Mesendoderm (in vitro differentiated cells): ENCODE data around the gene LINC00305.

Experiments used
- DNase-seq: peaks from one replicate; pipeline ENCODE4 v3.0.0; 2013
- H2AK5ac ChIP-seq: 2 replicates; pipeline ENCODE4 v1.6.1; 2013; ENCODE audit warnings: low read length, inconsistent platforms
- H2BK120ac ChIP-seq: 2 replicates; pipeline ENCODE4 v1.6.1; 2013; ENCODE audit warnings: low read depth, mild to moderate bottlenecking, low read length, moderate library complexity, mixed read lengths
- H2BK15ac ChIP-seq: replicated peaks from 2 replicates; pipeline ENCODE4 v1.6.1; 2013; ENCODE audit warnings: low read depth, mild to moderate bottlenecking, moderate library complexity
- H2BK5ac ChIP-seq: 2 replicates; pipeline ENCODE4 v1.6.1; 2013; ENCODE audit warnings: low read length, inconsistent platforms
- H3K18ac ChIP-seq: 2 replicates; pipeline ENCODE4 v1.6.1; 2013; ENCODE audit warnings: mild to moderate bottlenecking, low read length, mixed read lengths
- H3K23ac ChIP-seq: one replicate; pipeline ENCODE4 v1.6.1; 2013; ENCODE audit warnings: low read length
- H3K27ac ChIP-seq: 2 replicates; pipeline ENCODE4 v1.5.1; 2013; ENCODE audit warnings: low read depth, mild to moderate bottlenecking, inconsistent platforms, low read length, moderate library complexity
- H3K27me3 ChIP-seq: 2 replicates; pipeline ENCODE4 v1.6.1; 2013; ENCODE audit warnings: low read length, control low read depth, mild to moderate bottlenecking, inconsistent platforms; ENCODE audit not compliant: insufficient read depth, poor library complexity
- H3K36me3 ChIP-seq: 2 replicates; pipeline ENCODE4 v1.6.1; 2013; ENCODE audit warnings: low read length, inconsistent platforms; ENCODE audit not compliant: control insufficient read depth, insufficient read depth
- H3K4ac ChIP-seq: one replicate; pipeline ENCODE4 v1.6.1; 2013; ENCODE audit warnings: low read depth, mild to moderate bottlenecking, low read length, moderate library complexity
- H3K4me1 ChIP-seq: 2 replicates; pipeline ENCODE4 v1.6.1; 2013; ENCODE audit warnings: low read depth, low read length, inconsistent platforms; ENCODE audit not compliant: control insufficient read depth
- H3K4me2 ChIP-seq: 2 replicates; pipeline ENCODE4 v1.6.1; 2013; ENCODE audit warnings: low read length
- H3K4me3 ChIP-seq: 2 replicates; pipeline ENCODE4 v1.5.1; 2013; ENCODE audit warnings: mild to moderate bottlenecking, low read length
- H3K56ac ChIP-seq: one replicate; pipeline ENCODE4 v1.6.1; 2013; ENCODE audit warnings: low read length
- H3K79me1 ChIP-seq: 2 replicates; pipeline ENCODE4 v1.6.1; 2013; ENCODE audit warnings: low read length, inconsistent platforms
- H3K79me2 ChIP-seq: 2 replicates; pipeline ENCODE4 v1.6.1; 2013; ENCODE audit warnings: mild to moderate bottlenecking, low read length; ENCODE audit not compliant: control insufficient read depth, insufficient read depth
- H3K9ac ChIP-seq: 2 replicates; pipeline ENCODE4 v1.6.1; 2013; ENCODE audit warnings: low read length, inconsistent platforms
- H4K5ac ChIP-seq: one replicate; pipeline ENCODE4 v1.6.1; 2013; ENCODE audit warnings: low read length
- H4K8ac ChIP-seq: one replicate; pipeline ENCODE4 v1.6.1; 2013; ENCODE audit warnings: low read depth, mild to moderate bottlenecking, control low read depth, low read length, moderate library complexity
- WGBS: extraction: QIAGEN DNeasy Blood & Tissue Kit; methylation state at CpG from one replicate; pipeline ENCODE4 v1.1.7; 2013; ENCODE audit warnings: low lambda C conversion rate, missing lambda C conversion rate; ENCODE audit not compliant: insufficient coverage; ENCODE audit errors: extremely low coverage; 5-methylcytosine and 5-hydroxymethylcytosine counted together

LINC00305 gene

GRCh38 chr18:64044616-64045015 is 104.3 kb downstream of the LINC00305 start:
- Histone ChIP-seq H3K79me2 (no peaks in the 10 kb centered on the region), H3K27me3 (no peaks in the 10 kb centered on the region), H3K18ac (no peak overlapping the region), H2BK120ac (no peak overlapping the region), H3K56ac (no peak overlapping the region), H2BK5ac (no peak overlapping the region), H4K5ac (no peak overlapping the region), H2AK5ac (no peak overlapping the region), H3K4me1 (no peaks in the 10 kb centered on the region), H3K36me3 (no peaks in the 10 kb centered on the region), H4K8ac (no peak overlapping the region), H3K23ac (no peak overlapping the region), H2BK15ac (no peak overlapping the region), H3K27ac (no peak overlapping the region), H3K4ac (no peak overlapping the region), H3K9ac (no peak overlapping the region), H3K4me2 (no peak overlapping the region), H3K79me1 (no peaks in the 10 kb centered on the region), H3K4me3 (no peak overlapping the region)
- no CpG with 5 or more reads among the region's 5 CpGs for WGBS
- no peak for DNase-seq

- H3K27ac ChIP-seq: no peak overlapping the region
- H3K9ac ChIP-seq: no peak overlapping the region
- no peak overlapping the region for H2AK5ac ChIP-seq
- no peaks in the 10 kb centered on the region for H3K79me2 ChIP-seq
- H2BK15ac ChIP-seq: no peak overlapping the region
- no peak overlapping the region for H3K4me2 ChIP-seq
- no peaks in the 10 kb centered on the region for H3K36me3 ChIP-seq
- H3K4me3 ChIP-seq: no peak overlapping the region
- no peak overlapping the region for H3K18ac ChIP-seq
- no peaks in the 10 kb centered on the region for H3K4me1 ChIP-seq
- H4K8ac ChIP-seq: no peak overlapping the region
- H3K4ac ChIP-seq: no peak overlapping the region
- no peak overlapping the region for H2BK120ac ChIP-seq
- no peaks in the 10 kb centered on the region for H3K79me1 ChIP-seq
- H4K5ac ChIP-seq: no peak overlapping the region
- H2BK5ac ChIP-seq: no peak overlapping the region
- DNase-seq: no peak
- H3K27me3 ChIP-seq: no peaks in the 10 kb centered on the region
- H3K23ac ChIP-seq: no peak overlapping the region
- no CpG with 5 or more reads among the region's 24 CpGs for WGBS
- no peak overlapping the region for H3K56ac ChIP-seq
Measured at GRCh38 chr18:64042728-64043358, 106.0 kb downstream of the LINC00305 start.

- Histone ChIP-seq H2BK120ac (no peak overlapping the region), H3K4me2 (no peak overlapping the region), H3K18ac (no peak overlapping the region), H4K8ac (no peak overlapping the region), H2AK5ac (no peak overlapping the region), H3K36me3 (no peaks in the 10 kb centered on the region), H4K5ac (no peak overlapping the region), H2BK5ac (no peak overlapping the region), H3K27ac (no peak overlapping the region), H3K23ac (no peak overlapping the region), H3K4ac (no peak overlapping the region), H3K79me1 (no peaks in the 10 kb centered on the region), H3K27me3 (no peaks in the 10 kb centered on the region), H3K56ac (no peak overlapping the region), H3K4me1 (no peaks in the 10 kb centered on the region), H3K4me3 (no peak overlapping the region), H3K9ac (no peak overlapping the region), H2BK15ac (no peak overlapping the region), H3K79me2 (no peaks in the 10 kb centered on the region)
- DNase-seq: peak; percentile 66
- no CpG with 5 or more reads among the region's 3 CpGs for WGBS
Measured at GRCh38 chr18:64037812-64038414, 111.0 kb downstream of the LINC00305 start.

GRCh38 chr18:64032312-64032711 is 116.6 kb downstream of the LINC00305 start:
- Histone ChIP-seq H3K9ac (no peak overlapping the region), H3K79me2 (no peaks in the 10 kb centered on the region), H4K5ac (no peak overlapping the region), H3K23ac (no peak overlapping the region), H3K56ac (no peak overlapping the region), H3K18ac (no peak overlapping the region), H3K79me1 (no peaks in the 10 kb centered on the region), H4K8ac (no peak overlapping the region), H3K4me3 (no peak overlapping the region), H3K4ac (no peak overlapping the region), H3K36me3 (no peaks in the 10 kb centered on the region), H3K27ac (no peak overlapping the region), H2BK120ac (no peak overlapping the region), H2BK5ac (no peak overlapping the region), H3K4me1 (no peaks in the 10 kb centered on the region), H3K4me2 (no peak overlapping the region), H2BK15ac (no peak overlapping the region), H3K27me3 (no peaks in the 10 kb centered on the region), H2AK5ac (no peak overlapping the region)
- DNase-seq: peak; percentile 12
- no CpG with 5 or more reads among the region's 6 CpGs for WGBS

GRCh38 chr18:64031411-64031810 is 117.5 kb downstream of the LINC00305 start:
- DNase-seq: no peak
- H4K5ac ChIP-seq: no peak overlapping the region
- no peaks in the 10 kb centered on the region for H3K79me2 ChIP-seq
- no peak overlapping the region for H2BK15ac ChIP-seq
- H3K79me1 ChIP-seq: no peaks in the 10 kb centered on the region
- H2BK120ac ChIP-seq: no peak overlapping the region
- no peak overlapping the region for H3K56ac ChIP-seq
- H4K8ac ChIP-seq: no peak overlapping the region
- H3K18ac ChIP-seq: no peak overlapping the region
- no peak overlapping the region for H3K23ac ChIP-seq
- H3K36me3 ChIP-seq: no peaks in the 10 kb centered on the region
- no peak overlapping the region for H3K4ac ChIP-seq
- H2AK5ac ChIP-seq: no peak overlapping the region
- WGBS: no CpG with 5 or more reads among the region's 3 CpGs
- no peaks in the 10 kb centered on the region for H3K4me1 ChIP-seq
- H3K4me3 ChIP-seq: no peak overlapping the region
- no peak overlapping the region for H2BK5ac ChIP-seq
- no peak overlapping the region for H3K27ac ChIP-seq
- no peak overlapping the region for H3K9ac ChIP-seq
- H3K4me2 ChIP-seq: no peak overlapping the region
- H3K27me3 ChIP-seq: no peaks in the 10 kb centered on the region
